Measurements from ENCODE around the gene DBN1.

- TF ChIP-seq CTCF (IDR thresholded peaks at IDR 0.05; ENCODE audit: low read depth, low read length) (no peak), EZH2phosphoT487 (IDR thresholded peaks at IDR 0.05; ENCODE audit: low read depth) (no peak)
Observed at GRCh38 chr5:177450667-177451424, 22.6 kb downstream of the DBN1 start.
